K562 (cell line): ENCODE data around the gene PREX1.

Experiments used
- ASH1L ChIP-seq: fragments of 450-650 bp; IDR thresholded peaks from 2 replicates; pipeline ENCODE4 v1.6.1; 2018; ENCODE audit warnings: borderline replicate concordance, mild to moderate bottlenecking, low read depth; ENCODE audit not compliant: partially characterized antibody
- ATF2 ChIP-seq: sonication (generic); formaldehyde crosslinking; IDR thresholded peaks from 2 replicates; pipeline ENCODE4 v1.8.1; 2022; ENCODE audit warnings: missing genetic modification reagents
- CTCF ChIP-seq, 3 experiments: IDR thresholded peaks in 2 of 3; conservative IDR thresholded peaks in 1 of 3; 2 replicates each; pipeline ENCODE4 v1.5.1; 2011 to 2012; ENCODE audit warnings: low read length in 3 of 3, mild to moderate bottlenecking in 3 of 3, control low read depth in 2 of 3, improper control_type of control experiment in 1 of 3, inconsistent platforms in 1 of 3, low read depth in 1 of 3, mixed read lengths in 1 of 3, moderate library complexity in 1 of 3; ENCODE audit not compliant: insufficient read depth in 2 of 3
- IRF9 ChIP-seq: fragments of 450-650 bp; IDR thresholded peaks from 2 replicates; pipeline ENCODE4 v1.6.1; 2016; ENCODE audit warnings: missing biosample characterization, missing genetic modification characterization
- KLF16 ChIP-seq: IDR thresholded peaks from 2 replicates; pipeline ENCODE4 v1.6.1; 2016; ENCODE audit warnings: antibody characterized with exemption
- MAX ChIP-seq: sonication (generic); formaldehyde crosslinking; IDR thresholded peaks from 2 replicates; pipeline ENCODE4 v1.9.0; 2022; ENCODE audit warnings: mild to moderate bottlenecking, missing genetic modification reagents
- PATZ1 ChIP-seq: fragments of 250-450 bp; sonication (Bioruptor Pico); IDR thresholded peaks from 2 replicates; pipeline ENCODE4 v1.5.0; 2020; ENCODE audit warnings: mild to moderate bottlenecking, borderline replicate concordance
- SETDB1 ChIP-seq: IDR thresholded peaks from one replicate; pipeline ENCODE4 v1.6.1; 2012; ENCODE audit warnings: low read length, control low read depth, inconsistent platforms
- SMAD2 ChIP-seq: fragments of 150-350 bp; IDR thresholded peaks from 2 replicates; pipeline ENCODE4 v1.6.1; 2014; ENCODE audit warnings: low read depth, mild to moderate bottlenecking, low read length
- SMARCB1 ChIP-seq: IDR thresholded peaks from 2 replicates; pipeline ENCODE4 v1.6.1; 2011; ENCODE audit warnings: improper control_type of control experiment, low read depth; ENCODE audit not compliant: insufficient read length
- ZFP30 ChIP-seq: fragments of 250-450 bp; sonication (Bioruptor Pico); IDR thresholded peaks from 2 replicates; pipeline ENCODE4 v1.8.0; 2022; ENCODE audit warnings: moderate library complexity, mild to moderate bottlenecking, inconsistent platforms, borderline replicate concordance
- ZNF263 ChIP-seq: sonication (generic); formaldehyde crosslinking; IDR thresholded peaks from 2 replicates; pipeline ENCODE4 v1.8.0; 2022; ENCODE audit warnings: mild to moderate bottlenecking, missing genetic modification reagents, borderline replicate concordance
- ZNF449 ChIP-seq: fragments of 250-450 bp; sonication (Bioruptor Pico); IDR thresholded peaks from 2 replicates; pipeline ENCODE4 v1.8.0; 2022; ENCODE audit warnings: moderate library complexity, mild to moderate bottlenecking, inconsistent platforms

- TF ChIP-seq ZNF449 (no peak), MAX (no peak), ASH1L (no peak), ZNF263 (no peak), SMAD2 (no peak), KLF16 (no peak), IRF9 (tag) (no peak), ZFP30 (CRISPR knock-in tag) (no peak), PATZ1 (CRISPR knock-in tag) (no peak), CTCF (IDR thresholded peaks at IDR 0.05 in 2 of 3, conservative IDR thresholded peaks at IDR 0.05 in 1 of 3; ENCODE audit: insufficient read depth in 2 of 3, low read depth in 1 of 3, low read length in 3 of 3) (no peak), SETDB1 (no peak), SMARCB1 (no peak), ATF2 (CRISPR knock-in tag) (no peak)
Measured at GRCh38 chr20:48608756-48609155, 219.0 kb downstream of the PREX1 start.
